Mammary epithelial cell (primary cell): ENCODE measurements around the gene RAC2.

Experiments
- CTCF ChIP-seq, 2 donors: IDR thresholded peaks in 1 of 2; conservative IDR thresholded peaks in 1 of 2; 2 replicates each; pipeline ENCODE4 v1.5.1; 2011 to 2012; ENCODE audit warnings: inconsistent platforms in 2 of 2, low read length in 2 of 2, mild to moderate bottlenecking in 2 of 2, control low read depth in 1 of 2, low read depth in 1 of 2; ENCODE audit not compliant: insufficient read depth in 1 of 2; ENCODE audit errors: extremely low read depth in 1 of 2
- EZH2 ChIP-seq: IDR thresholded peaks from 2 replicates; pipeline ENCODE4 v1.6.1; 2012; ENCODE audit warnings: low read length, inconsistent platforms, borderline replicate concordance

DNA sequence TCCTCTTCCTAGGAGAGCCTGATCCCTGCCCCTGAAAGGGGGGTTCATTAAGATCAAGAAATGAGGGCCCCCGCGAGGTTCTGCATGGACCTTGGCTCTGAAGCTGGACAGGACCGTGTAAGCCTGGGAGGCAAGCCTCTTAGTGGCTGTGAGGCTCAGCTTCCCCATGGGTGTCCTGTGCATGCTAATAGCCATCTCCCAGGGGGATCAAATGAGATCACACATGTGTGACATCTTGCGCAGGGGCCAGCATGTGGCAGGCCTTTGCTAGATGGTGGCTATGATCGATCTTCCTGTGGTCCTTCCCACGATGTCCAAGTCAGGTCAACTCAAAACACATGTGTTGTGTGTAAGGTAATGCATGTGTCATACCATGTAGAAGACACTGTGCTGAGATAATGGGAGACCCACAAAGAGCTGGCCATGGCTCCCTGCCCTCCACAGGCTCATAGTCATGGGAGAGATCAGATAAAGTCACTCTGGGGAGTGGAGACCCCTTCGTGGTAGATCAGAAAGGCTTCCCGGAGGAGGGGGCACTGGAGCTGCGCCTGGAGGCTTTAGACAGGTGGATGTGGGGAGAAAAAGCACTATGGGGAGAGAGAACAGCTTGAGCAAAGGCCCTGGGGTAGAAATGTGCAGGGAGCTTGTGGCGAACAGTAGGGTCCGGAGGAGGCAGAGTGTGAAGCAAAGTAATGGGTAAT lies 3.7 kb downstream of the RAC2 start:
- TF ChIP-seq CTCF (conservative IDR thresholded peaks at IDR 0.05 in 1 of 2, IDR thresholded peaks at IDR 0.05 in 1 of 2; ENCODE audit: extremely low read depth in 1 of 2, insufficient read depth in 1 of 2, low read depth in 1 of 2, low read length in 2 of 2), result no peak
- TF ChIP-seq EZH2, result no peak
